ENCODE results near the gene ZFR. TPM values are rescaled to one million over a fixed set of nuclear protein-coding genes. Genes with fewer than 3 reads are reported as not detected.

Gene ZFR
- total RNA-seq, 1 experiment from 2014 or later: 85.1 TPM

DNA sequence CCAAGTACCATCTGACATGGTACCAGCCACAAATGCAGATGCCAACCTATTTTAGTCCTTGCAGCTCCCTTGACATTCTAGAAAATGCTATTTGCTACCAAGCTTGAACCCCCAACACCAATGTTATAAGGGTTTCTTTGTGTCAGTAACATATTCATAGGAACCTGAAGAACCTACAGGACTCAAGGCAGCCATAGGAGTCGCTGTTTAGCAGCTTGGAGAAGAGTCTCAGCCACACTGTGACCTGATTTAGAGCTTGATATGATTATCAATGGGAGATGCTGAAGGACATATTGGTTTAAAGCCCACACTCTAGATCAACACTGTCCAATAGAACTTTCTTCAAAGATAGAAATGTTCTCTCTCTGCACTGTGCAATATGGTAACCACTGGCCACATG lies 6.4 kb upstream of the ZFR start:
- H3K4me2 ChIP-seq (ENCODE audit: low read length): no peak overlapping the region
- no peak overlapping the region for H3K9ac ChIP-seq (ENCODE audit: low read length)
- H3K4me1 ChIP-seq (ENCODE audit: insufficient read depth, low read length): no peaks in the 10 kb centered on the region
- no peak overlapping the region for H3K4me3 ChIP-seq (ENCODE audit: low read length)
- CTCF ChIA-PET: no interaction called here
- H3K79me2 ChIP-seq (ENCODE audit: low read length): no peaks in the 10 kb centered on the region
- no peaks in the 10 kb centered on the region for H3K27me3 ChIP-seq (ENCODE audit: low read length)
- no peak overlapping the region for H2AFZ ChIP-seq (ENCODE audit: low read length)
- H3K9me3 ChIP-seq (ENCODE audit: low read length): no peaks in the 10 kb centered on the region
- TF ChIP-seq EZH2phosphoT487 (IDR thresholded peaks at IDR 0.05; ENCODE audit: borderline replicate concordance, low read length) (no peak), EZH2 (IDR thresholded peaks at IDR 0.05; ENCODE audit: low read length, unreplicated experiment) (no peak)
- TF ChIP-seq, protein P1, sequence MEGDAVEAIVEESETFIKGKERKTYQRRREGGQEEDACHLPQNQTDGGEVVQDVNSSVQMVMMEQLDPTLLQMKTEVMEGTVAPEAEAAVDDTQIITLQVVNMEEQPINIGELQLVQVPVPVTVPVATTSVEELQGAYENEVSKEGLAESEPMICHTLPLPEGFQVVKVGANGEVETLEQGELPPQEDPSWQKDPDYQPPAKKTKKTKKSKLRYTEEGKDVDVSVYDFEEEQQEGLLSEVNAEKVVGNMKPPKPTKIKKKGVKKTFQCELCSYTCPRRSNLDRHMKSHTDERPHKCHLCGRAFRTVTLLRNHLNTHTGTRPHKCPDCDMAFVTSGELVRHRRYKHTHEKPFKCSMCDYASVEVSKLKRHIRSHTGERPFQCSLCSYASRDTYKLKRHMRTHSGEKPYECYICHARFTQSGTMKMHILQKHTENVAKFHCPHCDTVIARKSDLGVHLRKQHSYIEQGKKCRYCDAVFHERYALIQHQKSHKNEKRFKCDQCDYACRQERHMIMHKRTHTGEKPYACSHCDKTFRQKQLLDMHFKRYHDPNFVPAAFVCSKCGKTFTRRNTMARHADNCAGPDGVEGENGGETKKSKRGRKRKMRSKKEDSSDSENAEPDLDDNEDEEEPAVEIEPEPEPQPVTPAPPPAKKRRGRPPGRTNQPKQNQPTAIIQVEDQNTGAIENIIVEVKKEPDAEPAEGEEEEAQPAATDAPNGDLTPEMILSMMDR (conservative IDR thresholded peaks at IDR 0.05; ENCODE audit: low read depth, low read length): peak; percentile 55
- no peaks in the 10 kb centered on the region for H3K9me2 ChIP-seq (replicated peaks; ENCODE audit: low read length)
- no peaks in the 10 kb centered on the region for H3K36me3 ChIP-seq (ENCODE audit: low read depth, low read length)
- no peaks in the 10 kb centered on the region for H3F3A ChIP-seq (ENCODE audit: low read length, unreplicated experiment)
- POLR2A ChIA-PET (ENCODE audit: unreplicated experiment): no interaction called here
- no peak overlapping the region for H3K27ac ChIP-seq (ENCODE audit: low read length)
- BruUV-seq (replicated peaks): no TSS peak
- no peaks in the 10 kb centered on the region for H4K20me1 ChIP-seq (ENCODE audit: low read length)
- no peak for ATAC-seq
- intact Hi-C loops (cut with micrococcal nuclease): no loop called here
- peak; percentile 15 for DNase-seq

DNA sequence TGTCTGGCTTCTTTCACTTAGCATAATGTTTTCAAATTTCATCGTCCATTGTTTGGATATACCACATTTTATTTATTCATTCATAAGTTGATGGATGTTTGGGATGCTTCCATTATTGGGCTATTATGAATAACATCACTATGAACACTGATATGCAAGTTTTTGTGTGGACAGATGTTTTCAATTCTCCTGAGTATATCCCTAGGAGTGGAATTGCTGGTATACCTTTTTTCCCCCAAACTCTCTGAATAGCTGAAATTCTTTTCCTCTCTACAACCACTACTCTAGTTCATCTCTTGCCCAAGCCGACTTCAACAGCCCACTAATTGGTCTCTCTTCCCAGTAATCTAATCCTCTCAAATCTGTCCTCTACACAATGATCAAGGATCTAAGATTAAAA lies 4.7 kb upstream of the ZFR start:
- BruUV-seq (replicated peaks): no TSS peak
- Histone ChIP-seq H3F3A (ENCODE audit: low read length, unreplicated experiment) (no peaks in the 10 kb centered on the region), H2AFZ (ENCODE audit: low read length) (no peak overlapping the region), H3K4me3 (ENCODE audit: low read length) (no peak overlapping the region), H3K79me2 (ENCODE audit: low read length) (peaks cover 3% of the 10 kb centered on the region), H3K9me2 (replicated peaks; ENCODE audit: low read length) (no peaks in the 10 kb centered on the region), H3K4me1 (ENCODE audit: insufficient read depth, low read length) (peaks cover 4% of the 10 kb centered on the region; the same call in 1 of the 2 replicates), H4K20me1 (ENCODE audit: low read length) (no peaks in the 10 kb centered on the region), H3K9ac (ENCODE audit: low read length) (no peak overlapping the region), H3K27me3 (ENCODE audit: low read length) (no peaks in the 10 kb centered on the region), H3K4me2 (ENCODE audit: low read length) (no peak overlapping the region), H3K36me3 (ENCODE audit: low read depth, low read length) (no peaks in the 10 kb centered on the region), H3K27ac (ENCODE audit: low read length) (no peak overlapping the region), H3K9me3 (ENCODE audit: low read length) (no peaks in the 10 kb centered on the region)
- DNase-seq (no peak), ATAC-seq (no peak)
- POLR2A ChIA-PET (ENCODE audit: unreplicated experiment): no interaction called here
- intact Hi-C loops (cut with micrococcal nuclease): no loop called here
- CTCF ChIA-PET: no interaction called here
- TF ChIP-seq EZH2 (IDR thresholded peaks at IDR 0.05; ENCODE audit: low read length, unreplicated experiment) (no peak), EZH2phosphoT487 (IDR thresholded peaks at IDR 0.05; ENCODE audit: borderline replicate concordance, low read length) (no peak)
- TF ChIP-seq, protein P1 (conservative IDR thresholded peaks at IDR 0.05; ENCODE audit: low read depth, low read length): no peak

DNA sequence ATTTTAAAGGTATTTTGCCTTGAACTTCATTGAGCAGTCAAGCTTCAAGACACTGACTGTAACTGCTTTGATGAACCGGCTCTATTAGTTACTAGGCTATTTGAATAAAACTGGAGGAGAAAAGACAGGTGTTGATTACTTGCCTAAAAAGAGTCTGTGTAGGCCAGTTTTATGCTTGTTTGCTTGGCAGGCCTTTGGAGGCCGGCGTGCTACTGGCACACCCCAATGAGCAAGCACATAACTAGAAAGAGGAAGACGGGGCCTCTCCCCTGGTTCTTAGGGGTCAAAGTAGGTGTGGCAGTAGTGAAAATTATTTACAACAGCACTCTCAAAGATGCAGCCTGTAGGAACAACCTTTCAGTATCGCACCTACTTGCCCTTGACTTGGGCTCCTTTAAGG lies 2.1 kb upstream of the ZFR start:
- intact Hi-C loops (cut with micrococcal nuclease): no loop called here
- H3K79me2 ChIP-seq (ENCODE audit: low read length): peaks cover 28% of the 10 kb centered on the region
- H3F3A ChIP-seq (ENCODE audit: low read length, unreplicated experiment): no peaks in the 10 kb centered on the region
- H3K4me2 ChIP-seq (ENCODE audit: low read length): no peak overlapping the region
- no peak overlapping the region for H3K27ac ChIP-seq (ENCODE audit: low read length)
- POLR2A ChIA-PET (ENCODE audit: unreplicated experiment): no interaction called here
- BruUV-seq (replicated peaks): no TSS peak
- H3K36me3 ChIP-seq (ENCODE audit: low read depth, low read length): no peaks in the 10 kb centered on the region
- no peak overlapping the region for H3K4me3 ChIP-seq (ENCODE audit: low read length)
- peaks cover 14% of the 10 kb centered on the region for H4K20me1 ChIP-seq (ENCODE audit: low read length)
- CTCF ChIA-PET: no interaction called here
- H3K9ac ChIP-seq (ENCODE audit: low read length): no peak overlapping the region
- no peaks in the 10 kb centered on the region for H3K9me3 ChIP-seq (ENCODE audit: low read length)
- ATAC-seq: no peak
- no peaks in the 10 kb centered on the region for H3K27me3 ChIP-seq (ENCODE audit: low read length)
- no peak for DNase-seq
- H3K4me1 ChIP-seq (ENCODE audit: insufficient read depth, low read length): peaks cover 17% of the 10 kb centered on the region
- no peaks in the 10 kb centered on the region for H3K9me2 ChIP-seq (replicated peaks; ENCODE audit: low read length)
- no peak overlapping the region for H2AFZ ChIP-seq (ENCODE audit: low read length)
- TF ChIP-seq EZH2phosphoT487 (IDR thresholded peaks at IDR 0.05; ENCODE audit: borderline replicate concordance, low read length): no peak
